HepG2 (cell line): ENCODE results near the gene NXPE3. TPM values are rescaled to one million over a fixed set of nuclear protein-coding genes. Genes with fewer than 3 reads are reported as not detected.
A peak's percentile ranks its signal among the peaks of the same experiment; 100 is the strongest.

ENCODE experiments used
- AKAP8 ChIP-seq: sonication (generic); formaldehyde crosslinking; IDR thresholded peaks from 2 replicates; pipeline ENCODE4 v1.5.1; 2020; ENCODE audit warnings: mild to moderate bottlenecking, missing genetic modification reagents
- DDIT3 ChIP-seq: sonication (generic); formaldehyde crosslinking; IDR thresholded peaks from 2 replicates; pipeline ENCODE4 v1.4.0; 2020; ENCODE audit warnings: mild to moderate bottlenecking, missing genetic modification reagents
- DZIP1 ChIP-seq: sonication (generic); formaldehyde crosslinking; IDR thresholded peaks from 2 replicates; pipeline ENCODE4 v1.5.0; 2020; ENCODE audit warnings: mild to moderate bottlenecking, missing genetic modification reagents
- KDM4B ChIP-seq: sonication (generic); formaldehyde crosslinking; IDR thresholded peaks from 2 replicates; pipeline ENCODE4 v1.4.0; 2020; ENCODE audit warnings: missing genetic modification reagents
- NFE2L2 ChIP-seq: fragments of 150-350 bp; IDR thresholded peaks from 2 replicates; pipeline ENCODE4 v1.6.1; 2014; ENCODE audit warnings: low read length
- POGK ChIP-seq: sonication (generic); formaldehyde crosslinking; conservative IDR thresholded peaks from 2 replicates; pipeline ENCODE4 v1.8.0; 2022; ENCODE audit warnings: mild to moderate bottlenecking, moderate library complexity, missing genetic modification reagents
- PRDM4 ChIP-seq: sonication (generic); formaldehyde crosslinking; IDR thresholded peaks from 2 replicates; pipeline ENCODE4 v1.9.0; 2021; ENCODE audit warnings: missing genetic modification reagents, borderline replicate concordance
- RFX3 ChIP-seq: IDR thresholded peaks from 2 replicates; pipeline ENCODE4 v1.6.1; 2016; ENCODE audit warnings: missing biosample characterization, missing genetic modification reagents
- SOX13 ChIP-seq, 3 experiments: fragments of 450-650 bp in 1 of 3; sonication (generic) in 1 of 3; formaldehyde crosslinking in 1 of 3; IDR thresholded peaks in 2 of 3; conservative IDR thresholded peaks in 1 of 3; 2 replicates each; pipeline versions ENCODE4 v1.5.0 to v1.6.1; 2016 to 2020; ENCODE audit warnings: antibody characterized with exemption in 1 of 3, mild to moderate bottlenecking in 1 of 3, missing compliant biosample characterization in 1 of 3, missing genetic modification reagents in 1 of 3, moderate library complexity in 1 of 3
- WIZ ChIP-seq: sonication (generic); formaldehyde crosslinking; IDR thresholded peaks from 2 replicates; pipeline ENCODE4 v1.5.1; 2020; ENCODE audit warnings: mild to moderate bottlenecking, missing genetic modification reagents
- YY1 ChIP-seq: IDR thresholded peaks from 2 replicates; pipeline ENCODE4 v1.6.1; 2011; ENCODE audit warnings: low read length, low read depth, moderate library complexity, mild to moderate bottlenecking; ENCODE audit not compliant: insufficient read depth, insufficient replicate concordance
- ZHX1 ChIP-seq: sonication (generic); formaldehyde crosslinking; IDR thresholded peaks from 2 replicates; pipeline ENCODE4 v1.8.1; 2022; ENCODE audit warnings: low read depth, mild to moderate bottlenecking, missing genetic modification reagents
- ZNF44 ChIP-seq: sonication (generic); formaldehyde crosslinking; IDR thresholded peaks from 2 replicates; pipeline ENCODE4 v1.5.1; 2020; ENCODE audit warnings: mild to moderate bottlenecking, missing genetic modification reagents
- ZNF773 ChIP-seq: sonication (generic); formaldehyde crosslinking; IDR thresholded peaks from 2 replicates; pipeline ENCODE4 v1.4.0; 2020; ENCODE audit warnings: missing genetic modification reagents, borderline replicate concordance
- ZNF841 ChIP-seq: sonication (generic); formaldehyde crosslinking; IDR thresholded peaks from 2 replicates; pipeline ENCODE4 v1.8.1; 2023; ENCODE audit warnings: missing genetic modification reagents, borderline replicate concordance
- polyA plus RNA-seq, 8 experiments: library from polyadenylated mRNA; depleted of rRNA in 3 of 8; stranded (reverse) in 7 of 8; unstranded in 1 of 8; fragments of >200 nt; fragmentation: Illumina TruSeq in 4 of 8; extraction: Trizol in 4 of 8; gene quantifications; 2 replicates each; pipeline versions ENCODE4 v1.2.1 to v1.2.3, GENCODE V29; 2011 to 2016; ENCODE audit warnings: low read depth in 4 of 8, missing spikeins in 1 of 8, mixed read lengths in 1 of 8; ENCODE audit not compliant: insufficient read depth in 1 of 8
- total RNA-seq, 5 experiments: library from RNA; depleted of rRNA; stranded (reverse); fragments of >200 nt; fragmentation: Illumina TruSeq; extraction: Trizol; gene quantifications; 2 replicates each; pipeline ENCODE4 v1.2.3, GENCODE V29; 2016; ENCODE audit warnings: low read depth in 1 of 5

The NXPE3 gene
- total and polyA plus RNA-seq, 2 of the 13 experiments (the other 11 are each of a cell fraction or from before 2014, with no cell fraction given), result 3.5 to 4.7 TPM

GRCh38 chr3:101848754-101849713 lies 70.0 kb downstream of the NXPE3 start, which contains the start of gene NFKBIZ (continued):
- TF ChIP-seq ZHX1, result peak; percentile 66; the same call in 1 of the 2 replicates
- TF ChIP-seq ZNF841 (CRISPR knock-in tag), result no peak
- no peak for TF ChIP-seq ZNF44 (CRISPR knock-in tag)
- TF ChIP-seq KDM4B (CRISPR knock-in tag), result 0 out of 2 replicates have a peak, but pooled peaks have one; percentile 1
- TF ChIP-seq ZNF773, result peak; percentile 77
- no peak for TF ChIP-seq DZIP1 (CRISPR knock-in tag)
- no peak for TF ChIP-seq RFX3 (CRISPR knock-in tag)
- TF ChIP-seq PRDM4 (CRISPR knock-in tag), result 0 out of 2 replicates have a peak, but pooled peaks have one; percentile 61
- peak; percentile 5; the same call in 1 of the 2 replicates for TF ChIP-seq SOX13 (IDR thresholded peaks at IDR 0.05)
- TF ChIP-seq SOX13 (CRISPR knock-in tag; conservative IDR thresholded peaks at IDR 0.05 in 1 of 2, IDR thresholded peaks at IDR 0.05 in 1 of 2), result 0 out of 4 replicates have a peak, but pooled peaks of 1 of the 2 experiments have one; percentile 14
- no peak for TF ChIP-seq NFE2L2
- TF ChIP-seq AKAP8 (CRISPR knock-in tag), result no peak
- TF ChIP-seq POGK, result peak; percentile 95
- peak; percentile 76 for TF ChIP-seq YY1
- TF ChIP-seq WIZ (CRISPR knock-in tag), result no peak
- TF ChIP-seq DDIT3 (CRISPR knock-in tag), result no peak
